Kidney (tissue), 14 donors: ENCODE measurements around the gene KCNQ1. TPM values are rescaled to one million over a fixed set of nuclear protein-coding genes. Genes with fewer than 3 reads are reported as not detected.

Source experiments
- DNase-seq, 5 donors: peaks; one replicate each; pipeline ENCODE4 v3.0.0-alpha.2; 2013 to 2020
- FAIRE-seq: peaks from 2 replicates; lab custom pipeline; 2012; peaks lifted over from hg19 to GRCh38; lab: Jason Lieb, UNC
- H3K27ac ChIP-seq, 2 donors: one replicate each; pipeline ENCODE4 v1.7.0; 2013; ENCODE audit warnings: low read depth in 2 of 2, low read length in 2 of 2, inconsistent platforms in 1 of 2
- H3K27me3 ChIP-seq: one replicate; pipeline ENCODE4 v1.7.1; 2013; ENCODE audit warnings: low read length, inconsistent platforms; ENCODE audit not compliant: control insufficient read depth, insufficient read depth
- H3K36me3 ChIP-seq, 3 donors: one replicate each; pipeline versions ENCODE4 v1.7.0 to v1.7.1; 2013; ENCODE audit warnings: low read length in 3 of 3, control low read depth in 1 of 3, inconsistent platforms in 1 of 3; ENCODE audit not compliant: insufficient read depth in 3 of 3, control insufficient read depth in 2 of 3
- H3K4me1 ChIP-seq, 3 donors: one replicate each; pipeline versions ENCODE4 v1.7.0 to v1.7.1; 2013; ENCODE audit warnings: low read length in 3 of 3, inconsistent platforms in 1 of 3, low read depth in 1 of 3; ENCODE audit not compliant: control insufficient read depth in 2 of 3, insufficient read depth in 2 of 3
- H3K4me3 ChIP-seq, 3 donors: one replicate each; pipeline versions ENCODE4 v1.7.0 to v1.8.1; 2013; ENCODE audit warnings: low read length in 3 of 3, control low read depth in 1 of 3, inconsistent platforms in 1 of 3
- H3K9ac ChIP-seq, 3 donors: one replicate each; pipeline versions ENCODE4 v1.7.0 to v1.7.1; 2013; ENCODE audit warnings: low read length in 3 of 3, control low read depth in 1 of 3, inconsistent platforms in 1 of 3
- H3K9me3 ChIP-seq, 3 donors: one replicate each; pipeline versions ENCODE4 v1.7.0 to v1.7.1; 2013; ENCODE audit warnings: low read length in 3 of 3, control low read depth in 1 of 3, inconsistent platforms in 1 of 3; ENCODE audit not compliant: control insufficient read depth in 2 of 3, insufficient read depth in 1 of 3
- CTCF ChIP-seq: IDR thresholded peaks from 3 replicates; pipeline ENCODE4 v1.5.1; 2012; ENCODE audit warnings: mild to moderate bottlenecking, moderate library complexity, borderline replicate concordance; ENCODE audit not compliant: insufficient read depth; ENCODE audit errors: extremely low read depth
- intact Hi-C: fragments of 100-400 bp; cut with DNase I; formaldehyde crosslinking; loops from one replicate; pipeline ENCODE4 v1.11.1; 2022
- polyA plus RNA-seq: library from polyadenylated mRNA; stranded (reverse); fragments of 350-450 nt; fragmentation: Illumina TruSeq; extraction: RNeasy Lipid Tissue Mini Kit (QIAGEN cat#74804); gene quantifications from one replicate; pipeline ENCODE4 v1.2.3, GENCODE V29; 2014; ENCODE audit warnings: low read depth, low replicate concordance; ENCODE audit not compliant: insufficient read depth
- total RNA-seq: library from RNA; stranded (reverse); fragmentation: NEBNext Ultra II Directional; extraction: Animal tissue kit (Norgen Biotek cat#: 25700); gene quantifications from one replicate; pipeline ENCODE4 v1.2.1, GENCODE V29; 2021
- donor health status: control.
- donor health status: control.
- donor health status: control.
- donor health status: control.
- donor health status: control.
- donor health status: DM: yes; HTN: yes; CAD: no.
- donor health status: Normal renal cell carcinoma (clear cell type).

The KCNQ1 gene
- total and polyA plus RNA-seq, 2 donors from 2014 or later = 45.5 to 49.4 TPM

GRCh38 chr11:2887515-2888195 lies 442.8 kb downstream of the KCNQ1 start:
- intact Hi-C loops = loop anchor here (2.0 to 10.0 kb wide), 2 partner anchors 355 to 463 kb away; no protein-coding TSS in a partner anchor
- Histone ChIP-seq H3K36me3 (no peaks in the 10 kb centered on the region), H3K27me3 (no peaks in the 10 kb centered on the region), H3K9ac (no peak overlapping the region), H3K4me3 (no peak overlapping the region), H3K9me3 (no peaks in the 10 kb centered on the region), H3K27ac (no peak overlapping the region), H3K4me1 (peaks cover 0 to 22% (median 15%) of the 10 kb centered on the region in 3 donors)
- TF ChIP-seq CTCF = no peak
- FAIRE-seq (no peak), DNase-seq (peak in 2 of 5 donors; percentile 53 to 58)

GRCh38 chr11:2888266-2888968 lies 443.6 kb downstream of the KCNQ1 start:
- TF ChIP-seq CTCF = peak; percentile 97
- no peak for FAIRE-seq
- intact Hi-C loops = loop anchor here (2.0 to 10.0 kb wide), 2 partner anchors 356 to 464 kb away; no protein-coding TSS in a partner anchor
- peak; percentile 93 to 96 (median 95) for DNase-seq
- no peaks in the 10 kb centered on the region for H3K36me3 ChIP-seq
- H3K4me3 ChIP-seq = no peak overlapping the region
- H3K9me3 ChIP-seq = no peaks in the 10 kb centered on the region
- no peaks in the 10 kb centered on the region for H3K27me3 ChIP-seq
- H3K27ac ChIP-seq = no peak overlapping the region
- H3K9ac ChIP-seq = no peak overlapping the region
- H3K4me1 ChIP-seq = peaks cover 0 to 26% (median 15%) of the 10 kb centered on the region in 3 donors

- no peak for TF ChIP-seq CTCF
- Histone ChIP-seq H3K9me3 (no peaks in the 10 kb centered on the region), H3K9ac (peak overlapping the region in 1 of 3 donors; percentile 19), H3K36me3 (no peaks in the 10 kb centered on the region), H3K4me1 (peaks cover 0 to 26% (median 15%) of the 10 kb centered on the region in 3 donors), H3K27me3 (no peaks in the 10 kb centered on the region), H3K27ac (peak overlapping the region; percentile 7 to 32), H3K4me3 (no peak overlapping the region)
- DNase-seq (peak in 1 of 5 donors; percentile 66), FAIRE-seq (no peak)
- intact Hi-C loops = loop anchor here (2.0 to 10.0 kb wide), 2 partner anchors 357 to 465 kb away; no protein-coding TSS in a partner anchor
Observed at GRCh38 chr11:2889362-2890273, 444.8 kb downstream of the KCNQ1 start.
